HG02678 (cell line): ENCODE measurements around the gene CIAO1.
"Not testable (repeated sequence)": the region's sequence is repeated elsewhere in the genome, so short reads cannot be mapped to it uniquely, and the experiment has no call there.

Source experiments
- ATAC-seq: cut with Tn5 transposase; IDR thresholded peaks from one replicate; pipeline ENCODE4 v1.9.1; 2021; ENCODE audit warnings: mild to moderate bottlenecking, moderate library complexity; ENCODE audit not compliant: unreplicated experiment

CIAO1 gene

DNA sequence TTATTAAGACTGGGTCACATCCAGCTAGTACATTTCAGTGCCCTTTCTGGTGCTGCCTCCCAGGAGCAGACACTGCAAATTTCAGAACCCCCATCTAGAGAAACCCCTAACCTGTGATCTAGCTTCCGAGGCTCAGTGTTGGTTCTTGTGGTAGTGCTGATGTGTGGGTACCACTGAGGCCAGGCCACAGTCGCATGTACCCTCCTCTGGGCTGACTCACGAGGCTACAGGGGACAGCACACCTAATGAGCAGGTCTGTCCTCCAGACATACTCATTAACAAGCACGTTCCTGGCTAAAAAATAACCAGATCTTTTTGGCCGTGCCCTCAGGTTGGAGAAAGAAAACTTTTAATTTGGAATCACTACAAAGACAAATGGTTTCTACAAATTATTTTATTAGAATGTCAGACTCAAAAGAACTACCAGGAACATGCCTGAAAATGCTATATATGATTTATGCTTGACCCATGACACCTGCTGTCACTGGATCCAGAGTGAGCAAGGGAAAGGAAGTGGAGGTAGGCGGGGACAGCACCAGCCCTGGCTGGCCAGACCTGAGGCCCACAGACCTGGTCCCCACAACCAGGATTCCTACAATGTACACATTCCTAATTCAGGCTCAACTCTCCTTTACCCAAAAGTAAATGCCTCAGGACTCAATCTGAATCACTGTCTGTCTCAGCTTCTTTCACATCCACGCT is 8.5 kb downstream of the CIAO1 start:
- no peak for ATAC-seq

DNA sequence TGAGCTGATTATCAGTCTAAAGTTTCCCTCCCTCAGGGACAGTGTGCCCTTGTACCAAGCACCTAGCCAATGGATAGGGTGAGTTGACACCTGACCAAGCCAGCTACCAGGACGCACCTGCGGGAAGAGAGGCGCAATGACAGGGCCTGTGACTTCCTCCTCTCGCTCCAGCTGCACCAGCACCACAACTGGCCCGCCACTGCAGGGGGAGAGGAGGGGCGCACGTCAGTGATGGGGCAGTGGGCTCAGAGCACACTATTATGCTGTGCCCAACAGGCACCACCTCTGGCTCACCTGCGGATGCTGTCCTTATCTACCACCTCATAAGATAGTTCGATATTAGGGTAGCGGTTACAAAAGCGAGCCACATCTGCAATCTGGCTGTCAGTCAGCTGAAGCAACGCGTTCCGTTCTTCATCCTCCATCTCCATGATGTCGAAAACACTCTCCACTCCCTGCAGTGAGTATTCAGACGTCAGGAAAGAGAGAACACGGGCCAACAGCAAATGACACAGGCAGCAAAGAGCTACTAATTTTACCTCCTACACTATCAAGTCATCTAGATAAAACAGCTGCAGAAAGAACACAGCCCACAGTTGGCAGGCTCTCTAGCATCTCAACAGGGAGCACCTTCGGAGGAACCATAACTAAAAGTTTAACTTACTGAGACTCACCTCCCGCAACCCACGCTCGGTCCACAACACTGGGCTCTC is 10.9 kb downstream of the CIAO1 start:
- no peak for ATAC-seq

DNA sequence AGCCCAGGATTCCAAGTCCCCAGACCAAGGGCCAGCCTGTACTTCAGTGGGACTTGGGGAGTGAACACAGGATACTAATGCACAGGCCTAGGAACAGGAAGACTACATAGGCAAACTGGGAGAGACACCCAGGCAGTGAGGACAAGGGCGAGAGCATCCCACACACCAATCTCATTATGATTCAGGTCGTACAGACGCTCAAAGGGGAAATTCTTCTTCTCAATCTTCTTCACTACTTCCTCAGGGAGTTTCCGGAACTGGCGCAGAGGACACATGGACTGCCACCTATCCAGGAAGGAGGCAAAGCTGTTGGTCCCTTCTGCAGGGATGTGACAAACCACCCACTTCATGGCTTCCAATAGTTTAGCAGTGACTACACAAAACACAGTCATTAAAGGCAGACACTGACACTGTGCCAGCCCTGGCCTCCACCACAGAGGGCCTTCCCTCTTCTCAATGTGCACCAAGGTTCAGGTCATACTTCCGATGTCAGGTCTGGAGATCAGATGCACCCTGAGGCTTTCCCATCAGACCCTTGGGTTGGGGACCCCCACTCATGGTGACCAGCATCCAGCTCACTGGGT is 21.3 kb downstream of the CIAO1 start:
- no peak for ATAC-seq

DNA sequence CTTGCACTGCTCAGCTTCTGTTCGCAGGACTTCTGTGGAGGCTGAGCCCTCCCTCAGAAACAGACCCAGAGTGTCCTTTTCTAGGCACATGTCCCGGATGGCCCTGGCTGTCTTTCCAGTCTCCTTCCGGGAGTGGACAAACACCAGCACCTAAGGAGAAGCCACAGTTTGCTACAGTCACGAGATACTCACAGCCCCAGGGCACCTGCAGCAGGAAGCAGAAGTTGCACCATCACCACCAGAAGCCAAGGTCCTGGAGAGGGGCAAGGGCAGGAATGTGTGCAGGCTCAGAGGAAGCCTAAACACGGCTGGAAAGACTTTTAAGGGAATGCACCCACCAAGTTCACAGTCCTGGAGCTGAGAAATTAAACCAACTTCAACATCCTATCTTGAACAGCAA is 25.7 kb downstream of the CIAO1 start:
- no peak for ATAC-seq

DNA sequence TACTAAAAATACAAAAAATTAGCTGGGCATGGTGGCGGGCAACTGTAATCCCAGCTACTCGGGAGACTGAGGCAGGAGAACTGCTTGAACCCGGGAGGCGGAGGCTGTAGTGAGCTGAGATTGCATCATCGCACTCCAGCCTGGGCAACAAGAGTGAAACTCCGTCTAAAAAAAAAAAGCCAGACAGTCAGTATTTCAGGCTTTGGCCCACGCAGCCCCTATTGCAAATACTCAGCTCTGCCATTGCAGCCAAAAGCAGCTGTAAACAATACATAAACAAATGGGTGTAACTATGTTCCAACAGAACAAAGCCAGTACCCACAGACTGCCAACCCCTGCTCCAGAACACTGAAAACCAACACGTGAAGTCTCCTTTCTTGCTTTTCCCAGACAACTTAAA is 28.2 kb downstream of the CIAO1 start:
- not testable (repeated sequence) for ATAC-seq

DNA sequence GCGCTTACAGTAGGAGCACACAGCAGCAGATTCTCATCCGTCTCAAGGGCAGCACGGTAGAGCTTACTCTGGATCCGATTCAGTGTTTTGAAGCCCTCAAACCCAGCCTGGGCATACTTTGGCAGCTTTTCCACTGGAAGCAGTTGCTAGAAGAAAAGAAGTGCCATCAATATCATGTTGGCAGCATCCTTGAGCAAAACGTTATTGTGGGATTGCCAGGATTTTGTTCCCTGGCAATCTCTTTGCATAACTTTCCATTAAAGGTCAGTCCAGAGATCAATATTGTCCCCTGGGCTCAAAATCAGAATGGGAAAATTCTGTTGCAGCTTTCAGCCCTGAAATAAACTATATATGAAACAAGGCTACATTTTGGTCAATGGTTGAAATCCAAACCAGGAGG is 30.9 kb downstream of the CIAO1 start:
- no peak for ATAC-seq

DNA sequence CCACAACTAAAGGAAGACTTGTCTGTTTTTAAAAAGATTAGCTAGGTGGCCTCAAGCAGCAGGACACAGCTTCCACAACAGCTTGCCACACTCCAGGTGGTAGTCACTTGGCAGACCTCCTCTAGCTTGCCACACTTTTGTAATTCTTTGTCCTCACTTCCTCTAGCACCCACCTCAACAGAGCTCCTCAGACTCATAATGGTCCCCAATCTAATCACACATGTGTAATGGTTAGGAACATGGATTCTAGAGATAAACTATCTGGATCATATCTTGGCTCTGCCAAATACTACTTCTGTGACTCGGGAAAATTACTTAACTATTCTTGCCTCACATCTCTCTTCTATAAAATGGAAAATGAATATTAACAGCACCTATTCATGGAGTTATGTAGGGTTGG is 35.8 kb downstream of the CIAO1 start:
- no peak for ATAC-seq

DNA sequence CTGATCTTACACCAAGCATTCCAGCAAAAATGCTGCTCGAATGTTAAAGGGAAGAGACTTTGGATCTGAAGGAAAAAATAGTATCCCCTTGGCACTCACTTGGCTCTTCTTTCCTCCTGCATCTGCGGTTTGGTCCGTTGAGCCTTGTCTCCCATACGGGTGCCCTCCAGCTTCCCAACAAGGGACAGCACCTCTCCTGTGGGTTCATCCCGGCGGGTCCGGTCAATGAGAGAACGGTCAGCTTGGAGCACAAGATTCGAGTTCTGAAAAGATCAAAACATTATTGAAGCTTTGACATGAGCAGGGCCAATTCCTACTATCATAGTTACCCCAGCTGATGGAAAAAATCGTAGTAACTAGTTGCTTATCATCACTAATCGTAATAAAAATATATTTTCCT is 38.6 kb downstream of the CIAO1 start:
- no peak for ATAC-seq

DNA sequence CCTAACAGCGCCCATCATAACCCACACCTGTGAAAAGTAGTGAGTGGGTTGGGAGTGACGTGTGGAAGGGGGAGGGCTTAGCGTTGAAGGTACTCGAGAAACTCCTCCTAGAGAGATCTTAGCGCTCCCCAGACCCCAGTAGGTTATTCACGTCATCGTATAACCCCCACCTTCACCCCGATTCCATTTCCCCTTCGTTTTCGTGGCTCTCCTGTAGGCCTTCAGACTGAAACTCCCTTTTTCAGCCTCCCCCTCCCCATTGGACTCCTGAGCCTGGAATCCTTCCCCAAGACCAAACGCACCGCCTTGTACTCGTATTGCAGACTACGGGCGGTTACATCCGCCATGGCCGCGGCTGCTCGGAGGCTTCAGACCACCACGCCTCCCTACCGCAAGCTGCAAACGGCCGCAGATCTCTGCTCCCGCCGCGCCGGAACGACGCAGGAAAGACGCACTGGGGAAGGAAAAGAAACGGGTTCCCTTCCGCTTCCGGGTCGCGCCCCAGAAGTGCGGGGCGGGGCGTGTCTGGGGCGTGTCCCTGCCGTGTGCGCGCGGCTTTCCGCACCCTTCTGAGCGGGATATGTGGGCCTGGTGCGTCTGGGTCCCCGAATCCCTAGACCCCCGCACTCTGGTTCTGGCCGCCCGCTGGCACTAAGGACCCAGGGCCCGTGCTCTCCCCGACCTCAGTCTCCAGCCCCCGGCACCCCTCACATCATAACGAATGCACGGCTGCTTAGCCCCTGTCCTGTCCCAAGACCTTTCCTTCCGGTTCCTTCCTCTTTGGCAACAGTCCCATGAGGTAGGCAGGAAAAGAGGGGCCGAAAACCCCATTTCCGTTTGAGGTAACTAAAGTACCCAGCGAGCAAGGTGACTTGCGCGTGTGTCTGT is 39.3 kb downstream of the CIAO1 start, which contains the start of gene SNRNP200:
SNRNP200 (minus strand) TSS at position 456 of the 888 bp plus-strand sequence; CDS start at position 347, 109 bp downstream.
- ATAC-seq: peak; percentile 94

DNA sequence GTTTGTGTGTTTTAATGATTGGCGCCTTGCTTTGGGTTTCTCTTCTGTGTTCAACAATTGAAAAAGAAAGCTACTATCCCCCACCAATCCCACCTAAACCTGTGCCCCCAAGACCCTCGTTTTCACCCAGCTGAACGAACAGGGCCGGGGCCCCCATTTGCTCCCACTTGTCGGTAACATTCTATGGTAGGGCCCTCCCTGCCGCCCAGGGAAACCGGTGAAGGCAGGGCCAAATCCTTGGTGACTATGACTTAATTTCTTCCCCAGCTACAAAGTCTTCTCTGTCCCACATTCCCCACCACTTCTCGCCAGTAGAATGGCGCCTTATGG is 39.9 kb downstream of the CIAO1 start:
- no peak for ATAC-seq

DNA sequence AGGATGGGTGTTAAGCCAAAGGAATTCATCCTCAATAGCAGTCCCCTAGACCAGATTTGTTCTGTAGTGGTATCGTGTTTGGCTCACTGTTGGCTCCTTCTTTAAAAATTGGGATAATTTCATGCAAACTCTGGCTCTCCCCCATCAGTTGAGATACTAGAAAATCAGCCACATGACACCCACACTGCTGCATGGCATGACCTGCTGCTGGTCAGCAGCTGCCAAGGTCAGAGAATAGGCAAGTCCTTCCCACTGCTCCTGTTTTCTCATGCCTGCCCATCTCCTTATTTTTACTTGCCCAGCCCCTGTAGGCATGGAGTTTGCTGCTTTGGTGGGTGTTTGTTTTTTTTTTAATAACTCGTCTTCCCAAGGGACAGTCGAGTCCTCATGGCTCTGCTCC is 40.3 kb downstream of the CIAO1 start:
- ATAC-seq: no peak

DNA sequence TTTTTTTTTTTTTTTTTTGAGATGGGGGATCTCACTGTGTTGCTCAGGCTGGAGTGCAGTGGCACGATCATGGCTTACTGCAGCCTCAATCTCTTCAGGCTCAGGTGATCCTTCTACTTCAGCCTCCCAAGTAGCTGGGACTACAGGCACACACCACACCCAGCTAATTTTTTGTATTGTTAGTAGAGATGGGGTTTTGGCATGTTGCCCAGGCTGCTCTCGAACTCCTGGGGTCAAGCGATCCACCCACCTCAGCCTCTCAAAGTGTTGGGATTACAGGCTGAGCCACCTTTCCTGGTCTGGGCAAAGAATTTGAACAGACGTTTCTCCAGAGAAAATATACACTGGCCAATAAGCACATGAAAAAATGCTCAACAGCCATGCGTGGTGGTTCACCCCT is 42.2 kb downstream of the CIAO1 start:
- ATAC-seq: no peak

DNA sequence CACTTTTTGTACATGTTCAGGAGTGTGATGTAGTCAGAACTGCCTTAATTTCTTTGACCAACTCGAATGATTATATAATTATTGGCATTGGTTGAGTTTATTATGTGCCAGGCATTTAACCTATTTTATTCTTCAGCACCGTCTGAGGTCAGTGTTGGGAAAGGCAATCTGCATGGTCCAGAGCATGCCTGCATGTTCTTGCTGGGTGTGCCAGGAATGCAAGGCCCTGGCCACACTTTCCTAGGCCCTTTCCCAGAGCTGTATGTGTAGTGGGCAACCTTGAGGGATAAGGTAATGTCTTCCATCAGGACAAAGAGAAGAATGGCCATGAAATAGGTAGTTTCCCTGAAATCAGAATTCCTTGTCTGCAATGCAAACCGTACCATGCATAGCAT is 49.0 kb downstream of the CIAO1 start:
- no peak for ATAC-seq

DNA sequence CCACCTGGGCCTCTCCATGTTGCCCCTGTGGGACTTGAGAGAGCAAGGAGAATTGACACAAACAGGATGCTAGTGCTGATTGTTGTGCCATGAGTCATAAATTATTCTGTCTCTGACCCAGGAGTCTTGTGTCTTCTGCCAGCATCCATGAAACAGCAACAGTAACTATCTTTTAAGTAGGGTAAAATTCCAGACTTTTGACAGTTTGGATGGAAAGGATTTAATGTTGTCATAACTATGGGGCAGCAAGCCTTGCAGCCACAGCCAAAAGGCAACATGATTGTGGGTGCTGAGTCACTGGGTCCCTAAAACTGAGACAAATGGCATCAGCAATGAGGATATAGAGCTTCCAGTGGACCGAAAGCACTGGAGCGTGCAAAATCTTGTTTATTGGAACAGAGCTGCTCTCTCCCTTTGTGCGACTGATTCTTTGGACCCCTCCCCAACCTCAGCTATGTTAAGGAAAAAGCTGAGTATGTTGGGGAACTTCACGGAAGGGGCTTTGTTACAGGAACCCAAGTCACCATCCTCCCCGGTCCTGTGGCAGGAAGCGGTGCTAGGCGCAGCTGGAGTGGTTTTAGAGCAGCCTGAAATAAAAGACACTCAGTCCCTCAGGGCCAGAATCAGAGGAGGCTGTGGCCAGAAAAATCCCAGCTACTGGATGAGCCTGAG is 49.5 kb downstream of the CIAO1 start:
- ATAC-seq: no peak

DNA sequence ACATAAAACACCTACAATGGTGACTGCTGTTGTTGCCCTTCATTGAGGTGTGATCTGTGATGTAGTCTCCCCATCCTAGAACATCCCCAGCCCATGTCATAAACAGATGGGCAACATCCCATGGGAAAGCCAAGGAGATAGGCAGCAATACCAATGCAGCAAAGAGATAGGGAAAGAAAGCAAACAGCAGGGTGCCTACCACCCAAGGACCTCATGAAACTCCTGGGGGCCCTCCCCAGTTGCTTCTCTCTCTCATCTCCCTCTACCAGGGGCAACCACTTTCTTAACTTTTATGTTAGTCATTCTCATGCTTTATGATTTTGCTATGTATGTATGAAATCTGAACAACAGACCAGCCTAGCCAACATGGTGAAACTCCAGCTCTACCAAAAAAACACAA is 51.0 kb downstream of the CIAO1 start:
- no peak for ATAC-seq

DNA sequence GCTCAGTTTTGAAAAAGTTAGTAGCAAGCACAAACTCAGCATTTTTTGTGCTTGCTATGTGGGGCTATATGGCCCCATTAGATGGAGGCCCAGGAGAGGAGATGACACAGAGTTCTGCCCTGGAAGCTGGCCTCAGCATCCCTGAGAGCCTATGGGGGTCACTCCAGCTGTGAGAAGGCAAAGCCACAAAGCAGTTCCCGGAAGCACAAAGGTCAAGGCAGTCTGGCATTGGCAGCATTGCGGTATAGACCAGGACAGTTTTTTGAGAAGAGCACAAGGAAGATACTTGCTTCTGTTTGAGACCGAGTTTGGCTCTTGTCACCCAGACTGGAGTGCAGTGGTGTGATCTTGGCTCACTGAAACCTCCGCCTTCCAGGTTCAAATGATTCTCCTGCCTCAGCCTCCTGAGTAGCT is 51.6 kb downstream of the CIAO1 start:
- ATAC-seq: no peak

DNA sequence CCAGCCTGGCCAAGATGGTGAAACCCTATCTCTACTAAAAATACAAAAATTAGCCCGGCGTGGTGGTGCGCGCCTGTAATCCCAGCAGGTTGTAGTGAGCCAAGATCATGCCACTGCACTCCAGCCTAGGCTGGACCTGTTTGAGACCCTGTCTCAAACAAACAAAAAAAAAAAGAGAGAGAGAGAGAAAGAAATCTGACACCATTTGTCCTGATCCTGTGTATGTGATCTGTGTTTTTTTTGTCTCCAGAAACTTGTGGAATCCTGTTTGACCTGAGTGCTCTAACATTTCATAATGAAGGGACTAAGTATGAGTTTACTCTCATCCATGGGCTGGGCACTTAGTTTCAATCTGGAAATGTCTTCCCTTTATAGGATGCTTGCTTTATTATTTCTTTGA is 52.7 kb downstream of the CIAO1 start:
- ATAC-seq: no peak

DNA sequence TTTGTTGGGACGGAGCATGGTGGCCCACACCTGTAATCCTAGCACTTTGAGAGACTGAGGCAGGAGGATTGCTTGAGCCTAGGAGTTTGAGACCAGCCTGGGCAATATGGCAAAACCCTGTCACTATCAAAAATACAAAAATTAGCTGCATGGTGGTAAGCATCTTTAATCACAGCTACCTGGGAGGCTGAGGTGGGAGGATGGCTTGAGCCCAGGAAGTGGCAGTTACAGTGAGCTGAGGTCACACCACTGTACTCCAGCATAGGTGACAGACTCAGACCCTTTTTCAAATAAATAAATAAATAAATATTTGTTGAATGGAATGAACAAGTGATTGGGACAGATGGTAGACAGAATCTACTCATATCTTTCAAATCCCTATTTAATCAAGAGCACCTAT is 53.4 kb downstream of the CIAO1 start:
- no peak for ATAC-seq

DNA sequence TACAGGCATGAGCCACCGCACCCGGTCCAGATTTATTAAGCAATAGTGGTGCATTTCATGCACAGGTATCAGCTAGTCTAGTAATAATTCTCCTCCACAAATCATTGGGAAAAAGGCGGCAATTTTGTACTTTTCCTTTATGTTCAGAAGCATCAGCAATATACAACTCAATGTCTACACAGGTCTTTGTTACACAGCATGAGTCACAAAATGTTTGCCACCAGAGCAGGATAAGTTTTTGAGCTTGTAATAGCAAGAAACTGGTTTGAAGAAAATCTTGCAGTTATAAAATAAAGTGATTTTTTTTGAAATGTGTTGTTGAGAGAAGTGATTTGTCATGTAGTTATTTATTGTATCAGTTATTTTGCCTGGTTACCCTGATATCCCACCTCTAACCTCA is 54.3 kb downstream of the CIAO1 start:
- no peak for ATAC-seq

DNA sequence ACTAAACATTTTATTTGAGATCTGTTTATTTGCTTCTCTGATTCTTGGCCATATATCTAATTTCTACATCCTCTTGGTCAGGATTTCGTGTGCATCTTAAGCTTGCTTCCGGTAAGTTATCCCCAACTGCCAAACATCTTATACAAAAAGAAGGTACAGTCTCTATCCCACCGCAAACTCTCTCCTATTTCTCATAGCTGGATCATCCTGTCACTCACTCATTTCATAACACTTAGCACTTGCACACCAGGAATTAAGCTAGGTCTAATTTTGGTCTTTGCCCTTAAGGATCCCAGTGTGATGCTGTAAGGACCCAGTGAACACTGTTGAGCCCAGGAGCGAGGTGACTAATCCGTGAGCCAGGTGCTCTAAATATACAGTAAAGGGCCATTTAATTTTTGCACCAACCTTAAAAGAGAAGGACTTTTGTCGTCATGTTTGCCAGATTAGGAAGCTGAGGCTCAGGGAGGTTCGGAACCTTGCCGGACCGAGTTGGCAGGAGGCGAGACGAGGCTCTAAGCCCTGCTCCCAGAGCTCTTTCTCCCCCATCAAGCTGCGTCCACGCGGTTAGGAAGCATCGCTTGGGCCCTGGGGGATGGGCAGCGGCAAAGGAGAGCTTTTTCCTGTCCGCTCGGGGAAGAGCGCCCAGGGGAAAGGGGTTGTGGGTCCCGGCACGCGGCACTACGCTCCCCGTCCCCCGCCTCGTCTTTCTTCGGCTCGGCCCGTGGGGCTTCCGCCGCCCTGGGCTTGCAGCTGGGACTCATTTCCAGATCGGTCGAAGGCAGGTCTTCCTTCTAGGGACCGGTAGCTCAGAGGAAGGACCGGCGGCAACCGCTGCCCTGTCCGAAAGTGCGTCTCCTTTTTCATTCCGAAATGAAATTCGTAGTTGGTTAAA is 55.0 kb downstream of the CIAO1 start:
- peak; percentile 28 for ATAC-seq
